Activated T-cell treated with anti-CD3 and anti-CD28 coated beads, Interleukin-2, amount 50 U/mL, for 24 hours (primary cell): ENCODE data around the gene MRPL40.
A peak's percentile ranks its signal among the peaks of the same experiment; 100 is the strongest.

Experiments
- DNase-seq: peaks from one replicate; pipeline ENCODE4 v3.0.0-alpha.2; 2020
- H3K27ac Mint-ChIP-seq: 2 replicates; pipeline ENCODE4 v1.8.0; 2020; ENCODE audit warnings: mild to moderate bottlenecking, mixed read lengths
- H3K27me3 Mint-ChIP-seq: 2 replicates; pipeline ENCODE4 v1.8.0; 2020; ENCODE audit warnings: mixed read lengths
- H3K36me3 Mint-ChIP-seq: 2 replicates; pipeline ENCODE4 v1.8.0; 2020; ENCODE audit warnings: low read depth, mixed read lengths
- H3K4me1 Mint-ChIP-seq: 2 replicates; pipeline ENCODE4 v1.8.0; 2020; ENCODE audit warnings: low read depth, mixed read lengths
- H3K4me3 Mint-ChIP-seq: 2 replicates; pipeline ENCODE4 v1.8.0; 2020; ENCODE audit warnings: mild to moderate bottlenecking, moderate library complexity, mixed read lengths
- H3K9me3 Mint-ChIP-seq: 2 replicates; pipeline ENCODE4 v1.8.0; 2020; ENCODE audit warnings: mixed read lengths

The MRPL40 gene

GRCh38 chr22:19400881-19401280 is 31.5 kb upstream of the MRPL40 start:
- no peak overlapping the region for H3K27ac Mint-ChIP-seq
- H3K27me3 Mint-ChIP-seq: no peaks in the 10 kb centered on the region
- H3K4me3 Mint-ChIP-seq: no peak overlapping the region
- no peaks in the 10 kb centered on the region for H3K9me3 Mint-ChIP-seq
- H3K4me1 Mint-ChIP-seq: no peaks in the 10 kb centered on the region
- no peak for DNase-seq
- H3K36me3 Mint-ChIP-seq: peaks cover 84% of the 10 kb centered on the region

- no peak for DNase-seq
- Mint-ChIP-seq H3K36me3 (peaks cover 85% of the 10 kb centered on the region), H3K4me3 (no peak overlapping the region), H3K4me1 (no peaks in the 10 kb centered on the region), H3K9me3 (no peaks in the 10 kb centered on the region), H3K27ac (no peak overlapping the region), H3K27me3 (no peaks in the 10 kb centered on the region)
These were observed 30.9 kb upstream of the MRPL40 start for GRCh38 chr22:19401483-19401882.

DNA sequence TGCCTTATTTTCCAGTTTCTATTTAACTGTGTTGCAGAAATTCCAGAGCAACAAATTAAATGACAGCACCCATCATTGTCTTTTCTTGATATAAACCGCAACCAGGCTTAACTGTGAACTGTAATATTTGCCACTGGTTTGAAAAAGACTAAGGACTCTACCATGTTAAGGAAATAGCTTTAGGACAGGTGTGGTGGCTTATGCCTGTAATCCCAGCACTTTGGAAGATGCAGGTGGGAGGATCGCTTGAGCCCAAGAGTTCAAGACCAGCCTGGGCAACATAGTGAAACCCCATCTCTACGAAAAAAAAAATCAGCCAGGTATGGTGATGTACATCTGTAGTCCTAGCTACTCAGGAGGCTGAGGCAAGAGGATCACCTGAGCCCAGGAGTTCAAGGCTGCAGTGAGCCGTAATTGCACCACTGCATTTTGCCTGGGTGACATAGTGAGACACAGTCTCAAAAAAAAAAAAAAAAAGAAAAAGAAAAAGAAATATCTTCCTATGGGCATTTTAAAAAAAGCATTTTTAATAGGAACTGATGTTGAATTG is 29.6 kb upstream of the MRPL40 start:
- Mint-ChIP-seq H3K27me3 (no peaks in the 10 kb centered on the region), H3K36me3 (peaks cover 85% of the 10 kb centered on the region), H3K27ac (no peak overlapping the region), H3K4me1 (no peaks in the 10 kb centered on the region), H3K4me3 (no peak overlapping the region), H3K9me3 (no peaks in the 10 kb centered on the region)
- DNase-seq: no peak

GRCh38 chr22:19404676-19405075 is 27.7 kb upstream of the MRPL40 start:
- no peaks in the 10 kb centered on the region for H3K27me3 Mint-ChIP-seq
- no peaks in the 10 kb centered on the region for H3K4me1 Mint-ChIP-seq
- H3K27ac Mint-ChIP-seq: peak overlapping the region; percentile 3
- no peak overlapping the region for H3K4me3 Mint-ChIP-seq
- no peak for DNase-seq
- no peaks in the 10 kb centered on the region for H3K9me3 Mint-ChIP-seq
- peaks cover 88% of the 10 kb centered on the region for H3K36me3 Mint-ChIP-seq

- Mint-ChIP-seq H3K27me3 (no peaks in the 10 kb centered on the region), H3K4me1 (no peaks in the 10 kb centered on the region), H3K36me3 (peaks cover 90% of the 10 kb centered on the region), H3K4me3 (no peak overlapping the region), H3K27ac (no peak overlapping the region), H3K9me3 (no peaks in the 10 kb centered on the region)
- DNase-seq: no peak
These were observed 27.2 kb upstream of the MRPL40 start for GRCh38 chr22:19405133-19405532.

- Mint-ChIP-seq H3K4me1 (no peaks in the 10 kb centered on the region), H3K27me3 (no peaks in the 10 kb centered on the region), H3K4me3 (no peak overlapping the region), H3K36me3 (peaks cover 90% of the 10 kb centered on the region), H3K9me3 (no peaks in the 10 kb centered on the region), H3K27ac (no peak overlapping the region)
- DNase-seq: no peak
These were observed 26.7 kb upstream of the MRPL40 start for GRCh38 chr22:19405652-19406051.

GRCh38 chr22:19406281-19406811 is 26.0 kb upstream of the MRPL40 start:
- no peak overlapping the region for H3K27ac Mint-ChIP-seq
- no peak overlapping the region for H3K4me3 Mint-ChIP-seq
- H3K36me3 Mint-ChIP-seq: peaks cover 90% of the 10 kb centered on the region
- no peaks in the 10 kb centered on the region for H3K9me3 Mint-ChIP-seq
- H3K4me1 Mint-ChIP-seq: no peaks in the 10 kb centered on the region
- H3K27me3 Mint-ChIP-seq: no peaks in the 10 kb centered on the region
- DNase-seq: no peak

- no peaks in the 10 kb centered on the region for H3K9me3 Mint-ChIP-seq
- H3K4me1 Mint-ChIP-seq: peaks cover under 1% of the 10 kb centered on the region
- H3K4me3 Mint-ChIP-seq: no peak overlapping the region
- no peaks in the 10 kb centered on the region for H3K27me3 Mint-ChIP-seq
- H3K27ac Mint-ChIP-seq: no peak overlapping the region
- no peak for DNase-seq
- peaks cover 89% of the 10 kb centered on the region for H3K36me3 Mint-ChIP-seq
These were observed 25.5 kb upstream of the MRPL40 start for GRCh38 chr22:19406846-19407245.

- no peak for DNase-seq
- Mint-ChIP-seq H3K27ac (no peak overlapping the region), H3K4me3 (no peak overlapping the region), H3K4me1 (peaks cover 9% of the 10 kb centered on the region), H3K36me3 (peaks cover 83% of the 10 kb centered on the region), H3K9me3 (no peaks in the 10 kb centered on the region), H3K27me3 (no peaks in the 10 kb centered on the region)
These were observed 24.4 kb upstream of the MRPL40 start for GRCh38 chr22:19407649-19408606.

DNA sequence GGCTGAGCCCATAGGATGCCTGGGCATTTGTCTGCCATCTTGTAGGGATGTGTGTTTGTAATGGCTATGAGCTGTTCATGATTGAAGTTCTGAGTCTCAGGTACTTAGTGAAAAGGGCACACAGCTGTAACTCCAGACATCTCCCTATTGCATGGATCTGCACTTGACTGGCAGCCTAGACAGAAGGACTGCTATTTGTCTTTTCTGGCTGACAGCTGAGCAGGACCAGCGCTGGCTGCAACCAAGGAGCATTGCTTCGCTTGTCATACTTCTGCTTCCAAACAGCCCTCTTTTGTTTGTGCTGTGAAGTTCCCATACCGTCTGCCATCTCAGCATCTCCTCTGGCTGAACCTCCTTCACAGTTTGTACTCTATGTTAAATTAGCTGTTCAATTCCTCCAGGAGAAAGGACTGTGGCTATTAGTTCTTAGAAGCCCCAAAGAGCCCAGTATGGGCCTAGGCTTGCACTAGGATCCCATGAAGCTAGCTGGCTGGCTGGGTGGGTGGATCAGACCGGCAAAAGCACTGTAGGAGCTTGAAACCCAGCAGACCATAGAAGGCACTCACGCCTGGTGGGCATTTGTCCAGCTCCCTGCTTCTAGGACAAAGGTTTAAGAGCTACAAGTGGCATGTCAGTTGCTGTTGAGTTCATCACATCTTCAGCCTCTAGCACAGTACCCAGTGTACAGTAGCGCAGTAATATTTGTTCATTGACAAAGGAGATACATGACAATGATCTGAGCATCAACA is 21.2 kb upstream of the MRPL40 start:
- H3K27ac Mint-ChIP-seq: no peak overlapping the region
- H3K9me3 Mint-ChIP-seq: no peaks in the 10 kb centered on the region
- H3K4me3 Mint-ChIP-seq: no peak overlapping the region
- H3K4me1 Mint-ChIP-seq: peaks cover 20% of the 10 kb centered on the region
- H3K36me3 Mint-ChIP-seq: peaks cover 69% of the 10 kb centered on the region
- no peaks in the 10 kb centered on the region for H3K27me3 Mint-ChIP-seq
- no peak for DNase-seq

GRCh38 chr22:19411690-19412045 is 20.7 kb upstream of the MRPL40 start:
- Mint-ChIP-seq H3K27me3 (no peaks in the 10 kb centered on the region), H3K9me3 (no peaks in the 10 kb centered on the region), H3K36me3 (peaks cover 67% of the 10 kb centered on the region), H3K4me3 (no peak overlapping the region), H3K4me1 (peaks cover 20% of the 10 kb centered on the region), H3K27ac (no peak overlapping the region)
- DNase-seq: no peak

- Mint-ChIP-seq H3K36me3 (peaks cover 63% of the 10 kb centered on the region), H3K9me3 (no peaks in the 10 kb centered on the region), H3K4me3 (no peak overlapping the region), H3K27ac (no peak overlapping the region), H3K4me1 (peaks cover 23% of the 10 kb centered on the region), H3K27me3 (no peaks in the 10 kb centered on the region)
- DNase-seq: no peak
These were observed 19.9 kb upstream of the MRPL40 start for GRCh38 chr22:19412478-19412877.

DNA sequence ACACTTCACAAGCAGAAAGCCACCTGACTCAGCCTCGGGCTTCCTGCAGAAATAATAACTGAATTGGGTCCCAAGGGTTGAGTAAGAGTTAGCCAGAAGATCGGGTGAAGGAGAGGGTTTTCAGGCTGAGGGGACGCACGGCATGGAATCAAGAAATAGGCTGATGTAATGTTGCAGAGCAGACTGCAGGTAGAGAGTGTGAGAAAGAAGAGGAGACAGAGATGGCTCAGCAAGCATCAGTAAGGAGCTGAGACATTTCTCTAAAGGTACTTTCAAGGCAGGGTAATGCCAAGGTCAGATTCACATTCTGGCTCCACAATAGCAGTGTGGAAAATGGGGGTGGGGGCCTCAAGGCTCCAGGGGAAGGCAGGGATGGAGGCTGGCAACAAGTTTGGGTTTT is 19.4 kb upstream of the MRPL40 start:
- peaks cover 61% of the 10 kb centered on the region for H3K36me3 Mint-ChIP-seq
- H3K27me3 Mint-ChIP-seq: no peaks in the 10 kb centered on the region
- H3K4me1 Mint-ChIP-seq: peaks cover 25% of the 10 kb centered on the region
- H3K9me3 Mint-ChIP-seq: no peaks in the 10 kb centered on the region
- H3K4me3 Mint-ChIP-seq: no peak overlapping the region
- peak overlapping the region; percentile 9 for H3K27ac Mint-ChIP-seq
- DNase-seq: no peak

- DNase-seq: no peak
- peaks cover 62% of the 10 kb centered on the region for H3K4me1 Mint-ChIP-seq
- no peaks in the 10 kb centered on the region for H3K9me3 Mint-ChIP-seq
- H3K36me3 Mint-ChIP-seq: peaks cover 37% of the 10 kb centered on the region
- H3K27ac Mint-ChIP-seq: peak overlapping the region; percentile 73
- no peaks in the 10 kb centered on the region for H3K27me3 Mint-ChIP-seq
- no peak overlapping the region for H3K4me3 Mint-ChIP-seq
These were observed 13.3 kb upstream of the MRPL40 start for GRCh38 chr22:19419086-19419463.
